ENCODE measurements around the gene MAMDC4.
"Not testable (repeated sequence)": the region's sequence is repeated elsewhere in the genome, so short reads cannot be mapped to it uniquely, and the experiment has no call there.

MAMDC4 gene

DNA sequence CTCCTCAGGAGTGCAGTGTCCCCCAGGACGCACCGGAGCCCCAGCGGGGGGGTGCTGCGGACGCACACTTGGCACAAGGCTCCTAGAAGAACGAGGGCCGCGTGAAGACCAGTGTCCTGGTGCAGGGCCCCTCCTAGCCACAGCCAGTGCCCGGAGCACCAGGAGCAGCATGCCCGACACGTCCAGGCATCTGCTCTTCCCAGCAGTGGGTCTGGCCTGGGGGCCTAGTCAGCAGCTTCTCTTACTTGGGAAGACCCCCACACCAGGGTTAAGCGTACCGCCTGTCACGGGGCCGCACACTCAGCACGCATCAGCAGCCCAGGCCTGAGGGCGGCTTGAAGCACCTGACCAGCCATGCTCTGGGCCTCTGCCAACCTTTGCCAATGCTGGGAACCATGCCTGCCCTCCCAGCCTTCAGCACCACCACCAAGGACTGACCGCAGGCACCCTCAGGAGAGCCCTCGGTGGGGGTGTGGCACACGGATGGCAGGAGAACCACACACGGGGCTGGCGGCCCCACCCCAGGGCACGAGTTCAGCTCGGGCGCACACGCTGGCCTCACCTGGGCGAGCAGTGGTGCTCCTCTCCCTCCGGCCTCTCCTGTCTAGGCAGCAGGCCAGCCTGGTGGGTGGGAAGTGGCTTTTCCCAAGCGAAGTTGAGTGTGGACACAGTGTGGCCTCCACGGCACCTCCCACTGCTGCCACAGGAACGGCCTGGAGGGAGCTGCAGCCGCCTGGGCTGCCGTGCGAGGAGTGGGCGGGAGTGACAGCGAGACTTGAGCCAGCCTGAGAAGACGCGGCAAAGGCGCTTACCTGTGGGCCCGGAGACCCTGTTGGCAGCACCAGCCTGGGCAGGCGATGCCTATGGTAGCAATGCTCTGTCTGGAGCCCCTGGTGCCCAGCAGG, 21.9 kb upstream of the MAMDC4 start:
- DNase-seq (ENCODE audit: insufficient read length, low spot score) = no peak
- no peak for FAIRE-seq
- no peak for TF ChIP-seq POLR2A (IDR thresholded peaks at IDR 0.05; ENCODE audit: low read depth, low read length)

GRCh38 chr9:136831002-136831719, 21.0 kb upstream of the MAMDC4 start:
- no peak for FAIRE-seq
- no peak for DNase-seq (ENCODE audit: insufficient read length, low spot score)
- no peak for TF ChIP-seq POLR2A (IDR thresholded peaks at IDR 0.05; ENCODE audit: low read depth, low read length)

DNA sequence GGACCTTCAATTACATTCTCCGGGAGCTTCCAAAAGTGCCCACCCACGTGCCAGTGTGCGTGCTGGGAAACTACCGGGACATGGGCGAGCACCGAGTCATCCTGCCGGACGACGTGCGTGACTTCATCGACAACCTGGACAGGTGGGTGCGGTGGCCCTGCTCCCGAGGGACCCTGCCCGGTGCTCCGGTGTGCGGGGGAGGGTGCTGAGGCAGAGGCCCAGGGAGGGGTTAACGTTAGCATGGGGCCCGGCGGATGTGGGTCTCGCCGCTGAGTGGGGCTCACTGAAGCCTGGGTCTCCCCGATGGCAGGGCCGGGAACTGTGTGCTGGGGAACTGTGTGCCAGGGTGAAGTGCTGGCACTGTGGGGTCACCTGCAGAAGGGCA, 20.4 kb upstream of the MAMDC4 start:
- no peak for TF ChIP-seq POLR2A (IDR thresholded peaks at IDR 0.05; ENCODE audit: low read depth, low read length)
- DNase-seq (ENCODE audit: insufficient read length, low spot score) (no peak), FAIRE-seq (no peak)

- DNase-seq (ENCODE audit: insufficient read length, low spot score) (no peak), FAIRE-seq (no peak)
- no peak for TF ChIP-seq POLR2A (IDR thresholded peaks at IDR 0.05; ENCODE audit: low read depth, low read length)
Observed at GRCh38 chr9:136832581-136832980, 19.6 kb upstream of the MAMDC4 start.

DNA sequence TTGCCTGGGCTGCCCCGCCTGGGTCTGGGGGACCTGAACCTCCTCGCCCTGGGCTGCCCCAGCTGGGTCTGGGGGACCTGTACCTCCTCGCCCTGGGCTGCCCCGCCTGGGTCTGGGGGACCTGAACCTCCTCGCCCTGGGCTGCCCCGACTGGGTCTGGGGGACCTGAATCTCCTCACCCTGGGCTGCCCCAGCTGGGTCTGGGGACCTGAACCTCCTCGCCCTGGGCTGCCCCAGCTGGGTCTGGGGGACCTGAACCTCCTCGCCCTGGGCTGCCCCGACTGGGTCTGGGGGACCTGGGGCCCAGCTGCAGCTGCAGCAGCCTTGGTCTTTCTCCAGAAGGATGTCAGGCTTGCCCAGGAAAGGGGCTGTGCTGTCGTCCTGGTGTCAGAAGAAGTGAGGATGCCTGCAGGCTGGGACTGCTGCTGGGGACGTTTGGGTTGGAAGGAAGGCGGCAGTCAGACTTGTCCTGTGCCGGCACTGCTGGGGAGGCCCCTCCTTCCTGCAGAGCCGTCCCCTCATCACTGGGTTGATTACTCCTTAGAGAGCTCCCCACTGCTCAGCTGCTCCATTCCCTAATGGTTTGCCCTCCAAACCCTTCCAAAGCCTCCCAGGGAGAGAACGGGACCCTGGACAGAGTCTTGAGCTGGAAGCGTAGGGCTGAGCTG, 18.6 kb upstream of the MAMDC4 start:
- not testable (repeated sequence) for DNase-seq (ENCODE audit: insufficient read length, low spot score)

GRCh38 chr9:136835162-136835931, 16.8 kb upstream of the MAMDC4 start:
- no peak for FAIRE-seq
- TF ChIP-seq POLR2A (IDR thresholded peaks at IDR 0.05; ENCODE audit: low read depth, low read length) = no peak
- DNase-seq (ENCODE audit: insufficient read length, low spot score) = no peak

More for the DNA sequence above, 18.6 kb upstream of the MAMDC4 start:
- not testable (repeated sequence) for FAIRE-seq

GRCh38 chr9:136835932-136836904, 15.9 kb upstream of the MAMDC4 start:
- TF ChIP-seq POLR2A (IDR thresholded peaks at IDR 0.05; ENCODE audit: low read depth, low read length) = no peak
- no peak for DNase-seq (ENCODE audit: insufficient read length, low spot score)

GRCh38 chr9:136837146-136837855, 14.8 kb upstream of the MAMDC4 start:
- DNase-seq (ENCODE audit: insufficient read length, low spot score) (no peak), FAIRE-seq (no peak)
- TF ChIP-seq POLR2A (IDR thresholded peaks at IDR 0.05; ENCODE audit: low read depth, low read length) = no peak

More at GRCh38 chr9:136835932-136836904, 15.9 kb upstream of the MAMDC4 start:
- no peak for FAIRE-seq

DNA sequence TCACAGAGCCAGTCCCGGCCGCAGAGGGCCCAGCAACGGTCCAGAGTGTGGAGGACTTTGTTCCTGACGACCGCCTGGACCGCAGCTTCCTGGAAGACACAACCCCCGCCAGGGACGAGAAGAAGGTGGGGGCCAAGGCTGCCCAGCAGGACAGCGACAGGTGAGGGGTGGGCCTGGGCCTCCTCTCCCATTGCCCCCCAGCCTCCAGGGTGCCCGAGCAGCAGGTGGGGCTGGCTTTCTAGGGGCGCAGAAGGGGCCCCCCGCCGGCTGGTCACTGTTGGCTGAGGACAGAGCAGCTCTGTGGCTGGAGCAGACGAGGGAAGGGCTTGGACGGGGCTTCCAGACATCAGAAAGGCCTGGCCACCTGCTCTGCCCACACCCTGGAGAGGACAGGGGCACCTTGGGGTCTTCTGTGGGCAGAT, 14.3 kb upstream of the MAMDC4 start:
- not testable (repeated sequence) for DNase-seq (ENCODE audit: insufficient read length, low spot score); FAIRE-seq

GRCh38 chr9:136838314-136839228, 13.6 kb upstream of the MAMDC4 start:
- no peak for FAIRE-seq
- no peak for DNase-seq (ENCODE audit: insufficient read length, low spot score)
- TF ChIP-seq POLR2A (IDR thresholded peaks at IDR 0.05; ENCODE audit: low read depth, low read length) = no peak
